COLO829 (cell line): ENCODE data around the gene ART1.

Experiments used
- DNase-seq: peaks from one replicate; pipeline ENCODE4 v3.0.0; 2012; ENCODE audit warnings: low spot score

ART1 gene

GRCh38 chr11:3666023-3666530 is 21.1 kb downstream of the ART1 start:
- DNase-seq = no peak

DNA sequence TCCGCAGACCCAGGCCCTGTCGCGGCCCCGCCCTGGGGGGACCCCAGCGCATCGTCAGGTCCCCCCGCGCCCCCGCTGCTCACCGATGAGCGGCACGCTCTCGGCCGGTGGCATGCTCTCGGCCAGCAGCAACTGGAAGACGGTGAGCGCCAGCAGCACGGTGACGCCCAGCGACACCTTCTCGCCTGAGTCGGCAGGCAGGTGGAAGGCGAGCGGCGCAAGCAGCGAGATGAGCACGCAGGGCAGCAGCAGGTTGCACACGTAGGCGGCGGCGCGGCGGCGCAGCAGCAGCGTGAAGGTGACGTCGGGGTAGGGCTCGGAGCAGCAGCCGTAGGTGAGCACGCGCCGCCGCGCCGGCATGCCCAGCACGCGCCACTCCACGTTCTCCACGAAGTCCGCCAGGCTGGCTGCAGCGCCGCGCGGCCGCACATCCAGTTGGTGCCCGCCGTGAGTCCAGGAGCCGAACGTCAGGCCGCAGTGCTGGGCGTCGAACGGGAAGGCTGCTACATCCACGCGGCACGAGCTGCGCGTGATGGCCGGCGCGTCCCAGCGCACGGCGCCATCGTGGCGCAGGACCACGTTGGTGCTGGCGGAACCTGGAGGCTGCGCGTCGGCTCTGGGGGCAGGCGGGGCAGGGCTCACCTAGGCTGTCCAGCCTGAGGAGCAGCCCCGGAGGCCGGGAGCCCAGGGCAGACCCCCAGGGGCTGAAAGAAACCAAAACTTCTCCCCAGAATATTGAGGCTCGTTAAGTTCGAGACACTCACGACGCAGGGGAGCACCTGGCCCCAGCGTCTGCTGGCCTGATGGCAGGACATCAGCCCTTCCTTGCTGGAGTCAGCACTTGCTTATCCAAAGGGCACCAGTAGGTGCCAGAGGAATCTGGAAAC is 22.5 kb downstream of the ART1 start:
- DNase-seq = no peak

GRCh38 chr11:3669128-3669527 is 24.2 kb downstream of the ART1 start:
- DNase-seq = no peak

GRCh38 chr11:3669742-3670183 is 24.8 kb downstream of the ART1 start:
- no peak for DNase-seq

DNA sequence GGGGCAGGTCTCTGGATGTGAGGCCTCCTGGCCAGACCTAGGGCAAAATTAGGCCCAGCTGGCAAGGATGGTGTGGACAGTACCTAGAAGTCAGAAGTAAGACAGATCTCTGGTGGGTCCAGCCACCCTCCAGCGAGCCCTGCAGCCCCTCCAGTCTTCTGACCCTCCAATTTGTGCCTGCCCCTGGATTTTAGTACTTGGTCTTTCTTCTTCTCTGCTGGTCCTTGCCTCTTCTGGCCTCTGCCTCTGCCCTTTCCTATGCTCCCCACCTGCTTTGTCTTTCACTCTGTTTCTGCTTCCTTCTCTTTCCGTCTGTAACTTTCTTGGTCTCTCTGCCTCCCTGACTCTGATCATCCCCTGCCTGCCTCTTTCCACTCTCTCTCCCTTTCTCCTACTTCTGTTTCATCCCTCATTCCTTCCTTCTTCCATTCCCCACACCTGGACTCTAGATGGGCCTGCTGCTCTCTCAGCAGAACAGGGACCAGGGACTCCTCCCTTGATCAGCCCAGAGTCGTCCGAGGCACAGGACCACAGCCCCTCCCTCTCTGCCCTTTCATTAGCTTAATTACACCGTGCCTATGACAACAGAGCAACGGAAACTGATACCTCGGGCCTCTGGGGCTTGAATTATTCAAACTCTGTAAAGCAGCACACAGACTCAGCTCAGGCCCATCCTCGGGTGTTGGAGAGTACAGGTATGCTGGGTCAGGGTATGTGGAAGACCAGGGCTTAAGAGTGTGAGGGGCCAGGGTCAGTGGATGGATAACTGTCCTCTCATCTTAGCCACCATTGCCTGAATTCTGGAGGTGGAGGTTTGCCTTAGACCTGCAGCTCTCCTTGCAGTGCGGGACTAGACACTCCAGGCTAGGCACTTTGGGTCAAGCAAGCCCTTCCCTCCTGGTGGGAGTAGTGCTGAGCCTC is 26.7 kb downstream of the ART1 start, which contains the start of gene CHRNA10:
CHRNA10 (minus strand) TSS at position 51 of the 921 bp plus-strand sequence. CDS start 72 bp downstream, outside the sequence.
- DNase-seq = no peak

GRCh38 chr11:3674189-3674588 is 29.3 kb downstream of the ART1 start:
- DNase-seq = no peak

GRCh38 chr11:3675971-3676370 is 31.0 kb downstream of the ART1 start:
- no peak for DNase-seq

- no peak for DNase-seq
Measured at GRCh38 chr11:3679077-3679476, 34.1 kb downstream of the ART1 start.

GRCh38 chr11:3683039-3683438 is 38.1 kb downstream of the ART1 start:
- no peak for DNase-seq

DNA sequence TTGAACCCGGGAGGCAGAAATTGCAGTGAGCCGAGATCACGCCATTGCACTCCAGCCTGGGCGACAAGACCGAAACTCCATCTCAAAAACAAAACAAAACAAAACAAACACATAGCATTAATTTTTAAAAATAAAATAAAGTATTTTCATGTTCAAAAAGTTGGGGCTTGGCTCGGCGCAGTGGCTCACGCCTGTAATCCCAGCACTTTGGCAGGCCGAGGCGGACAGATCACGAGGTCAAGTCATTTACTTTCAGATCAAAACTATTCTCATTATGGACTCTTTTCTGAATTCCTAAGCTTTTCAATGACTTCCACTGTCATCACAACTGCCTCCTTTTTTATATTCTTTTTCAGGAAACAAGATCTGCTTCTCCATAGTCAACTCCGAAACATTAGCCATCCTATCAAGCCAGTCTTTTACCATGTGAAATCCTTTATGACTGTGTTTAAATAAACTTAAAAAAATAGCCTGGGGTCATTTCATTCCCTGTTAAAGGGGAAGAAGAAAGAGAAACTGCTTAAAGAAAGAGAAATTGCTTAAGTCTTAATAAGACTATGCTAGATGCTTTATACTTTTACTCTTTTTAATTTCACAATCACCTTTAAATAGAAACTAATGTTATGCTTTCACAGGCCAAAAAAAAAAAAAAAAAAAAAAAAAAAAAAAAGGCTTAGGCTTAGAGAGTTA is 39.3 kb downstream of the ART1 start:
- peak; percentile 93 for DNase-seq

DNA sequence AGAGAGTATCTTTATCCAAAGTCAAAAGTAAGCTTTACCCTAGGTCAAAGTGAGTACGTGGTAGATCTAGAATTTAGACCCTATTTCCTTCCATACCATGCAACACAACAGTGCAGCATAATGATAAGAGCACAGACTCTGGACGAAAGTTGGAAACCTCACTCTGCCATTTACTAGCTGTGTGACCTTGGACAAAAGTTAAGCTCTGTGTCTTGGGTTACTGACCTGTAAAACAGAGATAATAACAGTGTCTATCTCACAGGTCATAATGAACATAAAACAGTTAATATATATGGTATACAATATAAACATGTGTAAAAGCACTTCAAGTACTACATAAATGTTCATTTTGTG is 39.9 kb downstream of the ART1 start:
- no peak for DNase-seq

GRCh38 chr11:3685923-3686322 is 41.0 kb downstream of the ART1 start:
- DNase-seq = no peak

- no peak for DNase-seq
Measured at GRCh38 chr11:3686751-3687150, 41.8 kb downstream of the ART1 start.

DNA sequence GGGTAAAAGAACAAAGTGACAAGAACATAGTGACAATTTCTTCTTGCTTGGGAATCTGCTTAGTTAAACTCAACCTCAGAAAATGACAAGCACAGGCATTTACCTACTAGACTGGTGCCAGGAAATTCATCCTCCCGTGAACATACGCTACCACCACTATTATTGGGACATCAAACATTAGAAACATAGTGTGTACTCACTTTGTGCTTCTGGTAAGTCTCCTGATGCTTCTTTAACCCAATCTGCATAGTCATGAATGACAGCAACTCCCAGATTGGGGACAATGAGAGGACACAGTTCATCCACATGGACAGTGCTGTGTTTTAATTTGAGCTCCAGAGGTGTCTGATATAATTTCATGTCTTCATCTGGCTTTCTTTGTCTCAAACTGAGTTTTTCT is 55.5 kb downstream of the ART1 start:
- DNase-seq = no peak

- DNase-seq = no peak
Measured at GRCh38 chr11:3700910-3701309, 56.0 kb downstream of the ART1 start.

DNA sequence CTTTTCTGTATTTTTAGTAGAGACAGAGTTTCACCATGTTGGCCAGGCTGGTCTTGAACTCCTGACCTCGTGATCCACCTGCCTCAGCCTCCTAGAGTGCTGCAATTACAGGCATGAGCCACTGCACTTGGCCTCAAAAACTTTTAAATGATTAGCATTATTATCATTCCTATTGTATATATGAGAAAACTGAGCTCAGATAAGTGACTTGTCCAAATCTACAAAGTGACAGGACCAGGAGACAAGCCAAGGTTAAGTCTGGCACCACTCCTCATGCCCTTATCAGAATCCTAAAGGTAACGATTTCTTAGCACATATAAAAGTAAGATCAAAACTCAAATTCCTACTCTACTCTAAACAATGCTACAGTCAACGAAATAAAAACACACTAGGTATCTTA is 58.5 kb downstream of the ART1 start:
- no peak for DNase-seq

DNA sequence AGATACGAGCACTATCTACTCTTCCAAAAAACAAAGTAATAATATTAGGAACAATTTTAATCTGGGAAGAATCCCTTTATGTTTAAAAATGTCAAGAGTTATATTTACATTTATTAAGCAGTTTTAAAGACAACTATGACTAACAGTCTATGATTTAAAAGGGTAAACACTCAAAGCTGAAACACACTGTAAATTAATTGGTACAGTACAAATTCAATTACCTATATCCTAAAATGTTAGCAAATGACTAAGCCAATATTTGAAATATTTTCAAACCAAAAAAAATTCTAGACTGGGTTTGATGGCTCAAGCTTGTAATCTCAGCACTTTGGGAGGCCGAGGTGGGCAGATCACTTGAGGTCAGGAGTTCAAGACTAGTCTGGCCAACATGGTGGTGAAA is 62.2 kb downstream of the ART1 start:
- DNase-seq = no peak

GRCh38 chr11:3709977-3710376 is 65.0 kb downstream of the ART1 start:
- no peak for DNase-seq

DNA sequence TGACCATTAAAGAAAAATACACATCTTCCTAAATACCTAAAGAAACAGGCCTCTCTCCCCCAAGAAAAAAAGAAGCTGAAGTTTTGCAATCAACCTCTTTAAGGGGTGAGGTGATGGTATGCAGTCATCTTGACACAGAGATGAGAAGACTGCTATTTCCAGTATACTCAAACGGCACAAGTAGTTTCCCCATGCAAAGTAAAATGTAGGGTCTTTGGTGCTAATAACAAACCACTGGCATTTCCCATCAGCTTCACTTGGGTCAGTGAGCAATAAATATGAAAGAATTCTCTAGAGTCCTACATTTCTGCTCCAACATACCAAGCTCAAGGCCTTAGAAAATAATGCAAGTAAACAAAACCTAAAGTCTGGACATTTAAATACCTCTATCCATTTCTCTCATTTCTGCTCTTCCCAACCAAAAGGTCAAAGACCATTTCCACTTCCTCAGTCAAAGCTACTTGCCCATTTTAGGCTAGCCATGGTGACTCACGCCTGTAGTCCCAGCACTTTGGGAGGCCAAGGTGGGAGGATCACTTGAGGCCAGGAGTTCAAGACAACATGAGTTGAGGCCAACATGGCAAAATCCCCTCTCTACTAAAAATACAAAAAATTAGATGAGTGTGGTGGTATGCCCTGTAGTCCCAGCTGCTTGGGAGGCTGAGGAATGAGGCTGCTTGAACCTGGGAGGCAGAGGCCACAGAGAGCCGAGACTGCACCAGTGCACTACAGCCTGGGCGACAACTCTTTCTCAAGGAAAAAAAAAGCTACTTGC is 65.7 kb downstream of the ART1 start:
- DNase-seq = no peak

DNA sequence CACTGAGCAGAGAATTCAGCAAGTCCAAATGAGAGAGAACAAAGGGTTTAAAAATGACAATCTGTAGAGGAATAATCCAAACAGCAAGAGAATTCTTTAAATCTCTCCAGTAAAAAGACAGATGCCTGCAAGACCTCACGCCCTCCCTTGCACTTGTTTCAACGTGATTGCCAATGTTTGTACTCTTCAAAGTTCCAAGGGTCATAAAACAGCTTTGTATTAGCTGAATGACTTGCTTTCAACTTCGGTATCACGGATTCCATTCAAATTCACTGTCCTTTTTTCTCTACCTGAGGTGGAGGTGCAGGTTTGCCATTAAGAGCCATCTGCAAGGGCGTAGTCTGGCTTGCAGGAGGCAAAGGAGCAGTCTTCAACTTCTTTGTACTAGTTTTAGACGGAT is 67.3 kb downstream of the ART1 start:
- no peak for DNase-seq
